ENCODE measurements around the gene ANKRD10.

DNA sequence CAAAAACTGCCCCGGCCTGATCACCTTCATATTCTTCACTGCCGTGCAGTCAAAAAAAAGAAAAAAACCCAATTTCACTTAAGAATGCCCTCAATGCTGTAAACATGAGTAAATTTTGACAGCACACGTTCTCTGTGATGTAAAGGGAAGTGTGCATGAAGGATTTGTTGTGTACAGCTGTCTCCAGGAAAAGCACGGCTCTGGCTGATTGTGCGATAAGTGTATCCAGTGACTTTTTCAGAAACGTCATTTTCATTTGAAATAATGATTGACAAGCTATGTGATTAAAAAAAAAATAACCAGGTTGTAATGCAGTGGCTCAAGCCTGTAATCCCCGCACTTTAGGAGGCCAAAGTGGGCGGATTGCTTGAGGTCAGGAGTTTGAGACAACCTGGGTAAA lies 39.6 kb downstream of the ANKRD10 start:
- TF ChIP-seq GATA2 (IDR thresholded peaks at IDR 0.05; ENCODE audit: low read depth, low read length) (no peak), GATA3 (IDR thresholded peaks at IDR 0.05; ENCODE audit: low read depth, low read length) (no peak)

Measured in SH-SY5Y (cell line).